Body of pancreas (tissue), 4 donors: Measurements from ENCODE around the gene ATP2C2. TPM values are rescaled to one million over a fixed set of nuclear protein-coding genes. Genes with fewer than 3 reads are reported as not detected.
A peak's percentile ranks its signal among the peaks of the same experiment; 100 is the strongest.

ENCODE experiments used
- ATAC-seq: fragments of 150-250 bp; one replicate; pipeline ENCODE4 v1.9.1; 2016
- DNase-seq, 4 donors: peaks; one replicate each; pipeline ENCODE4 v3.0.0-alpha.2; 2019
- H3K27ac ChIP-seq, 4 donors: fragments of 200-600 bp; sonication (generic); 1 replicate in 3 of 4; 2 replicates in 1 of 4; pipeline versions ENCODE4 v1.5.1 to v1.6.1; 2016 to 2019; ENCODE audit warnings: mild to moderate bottlenecking in 1 of 4, mixed read lengths in 1 of 4, moderate library complexity in 1 of 4
- H3K27me3 ChIP-seq, 2 donors: fragments of 200-600 bp; sonication (generic); one replicate each; pipeline ENCODE4 v1.6.0; 2016; ENCODE audit warnings: mild to moderate bottlenecking in 1 of 2
- H3K36me3 ChIP-seq, 2 donors: fragments of 200-600 bp; sonication (generic); replicated peaks in 1 of 2; 2 replicates each; pipeline ENCODE4 v1.5.1; 2016; ENCODE audit warnings: low read depth in 2 of 2; ENCODE audit not compliant: insufficient read depth in 1 of 2
- H3K4me1 ChIP-seq: fragments of 200-600 bp; sonication (generic); one replicate; pipeline ENCODE4 v1.6.0; 2016
- H3K4me3 ChIP-seq, 2 donors: fragments of 200-600 bp; sonication (generic); 1 replicate in 1 of 2; 2 replicates in 1 of 2; pipeline ENCODE4 v1.5.1; 2016 to 2019
- H3K9me3 ChIP-seq, 3 donors: fragments of 200-600 bp; sonication (generic); 1 replicate in 2 of 3; 2 replicates in 1 of 3; pipeline ENCODE4 v1.5.1; 2016
- CTCF ChIP-seq, 7 experiments: fragments of 450-650 bp in 4 of 7; fragments of 200-600 bp in 3 of 7; sonication (generic) in 3 of 7; IDR thresholded peaks; one replicate each; pipeline ENCODE4 v1.5.1; 2016 to 2019; ENCODE audit warnings: antibody characterized with exemption in 7 of 7
- POLR2A ChIP-seq, 3 donors: fragments of 450-650 bp; IDR thresholded peaks; one replicate each; pipeline ENCODE4 v1.6.1; 2016; ENCODE audit warnings: antibody characterized with exemption in 3 of 3, mild to moderate bottlenecking in 2 of 3
- WGBS, 2 donors: methylation state at CpG; one replicate each; pipeline ENCODE4 v1.1.5; 2017; 5-methylcytosine and 5-hydroxymethylcytosine counted together
- intact Hi-C: fragments of 100-400 bp; cut with DNase I; formaldehyde crosslinking; loops from one replicate; pipeline ENCODE4 v1.15.1; 2023
- total RNA-seq, 2 donors: library from RNA; depleted of rRNA; stranded (reverse); fragments of >200 nt; gene quantifications; one replicate each; pipeline ENCODE4 v1.1.0, GENCODE V29; 2016

Gene ATP2C2
- total RNA-seq, 2 donors from 2014 or later = 2.1 to 18.1 TPM

- no peaks in the 10 kb centered on the region for H3K27me3 ChIP-seq
- TF ChIP-seq POLR2A (IDR thresholded peaks at IDR 0.05) (no peak), CTCF (IDR thresholded peaks at IDR 0.05) (no peak)
- no peaks in the 10 kb centered on the region for H3K4me1 ChIP-seq
- no peak for ATAC-seq
- WGBS, 2 donors = 92 to 97% methylated on average over 2 of the region's 2 CpGs
- H3K4me3 ChIP-seq = no peak overlapping the region
- no peak for DNase-seq
- no peaks in the 10 kb centered on the region for H3K36me3 ChIP-seq
- no peaks in the 10 kb centered on the region for H3K9me3 ChIP-seq
- H3K27ac ChIP-seq = no peak overlapping the region
- intact Hi-C loops = no loop called here
These were observed 91.2 kb downstream of the ATP2C2 start for GRCh38 chr16:84459533-84459894.

- ATAC-seq = no peak
- TF ChIP-seq CTCF (IDR thresholded peaks at IDR 0.05) (no peak), POLR2A (IDR thresholded peaks at IDR 0.05) (no peak)
- no peaks in the 10 kb centered on the region for H3K9me3 ChIP-seq
- 83 to 91% methylated on average over 5 to 14 of the region's 14 CpGs for WGBS, 2 donors
- H3K27me3 ChIP-seq = no peaks in the 10 kb centered on the region
- H3K27ac ChIP-seq = no peak overlapping the region
- H3K4me3 ChIP-seq = no peak overlapping the region
- H3K4me1 ChIP-seq = no peaks in the 10 kb centered on the region
- no peak for DNase-seq
- intact Hi-C loops = no loop called here
- no peaks in the 10 kb centered on the region for H3K36me3 ChIP-seq
These were observed 91.6 kb downstream of the ATP2C2 start for GRCh38 chr16:84459941-84460405.

- no peak for TF ChIP-seq CTCF (IDR thresholded peaks at IDR 0.05)
- TF ChIP-seq POLR2A (IDR thresholded peaks at IDR 0.05) = no peak
- no peaks in the 10 kb centered on the region for H3K4me1 ChIP-seq
- no peaks in the 10 kb centered on the region for H3K27me3 ChIP-seq
- H3K27ac ChIP-seq = no peak overlapping the region
- H3K36me3 ChIP-seq = no peaks in the 10 kb centered on the region
- no peak for DNase-seq
- intact Hi-C loops = no loop called here
- WGBS, 2 donors = 77 to 87% methylated on average over 19 to 20 of the region's 20 CpGs
- no peak overlapping the region for H3K4me3 ChIP-seq
- no peak for ATAC-seq
- no peaks in the 10 kb centered on the region for H3K9me3 ChIP-seq
These were observed 92.2 kb downstream of the ATP2C2 start for GRCh38 chr16:84460406-84461028.

- Histone ChIP-seq H3K36me3 (no peaks in the 10 kb centered on the region), H3K4me3 (no peak overlapping the region), H3K4me1 (no peaks in the 10 kb centered on the region), H3K9me3 (no peaks in the 10 kb centered on the region), H3K27me3 (no peaks in the 10 kb centered on the region), H3K27ac (no peak overlapping the region)
- TF ChIP-seq CTCF (IDR thresholded peaks at IDR 0.05) (no peak), POLR2A (IDR thresholded peaks at IDR 0.05) (no peak)
- intact Hi-C loops = no loop called here
- DNase-seq (no peak), ATAC-seq (peak; percentile 12)
- 44 to 45% methylated on average over 6 to 8 of the region's 8 CpGs for WGBS, 2 donors
These were observed 92.7 kb downstream of the ATP2C2 start for GRCh38 chr16:84461029-84461412.
